Measurements from ENCODE around the gene CACNA1C. TPM values are rescaled to one million over a fixed set of nuclear protein-coding genes. Genes with fewer than 3 reads are reported as not detected.

The CACNA1C gene
- total RNA-seq, 1 donor from 2014 or later: 20.0 TPM

- no peak for DNase-seq (ENCODE audit: low spot score in 2 of 2)
- no peak for FAIRE-seq
These were observed 250.2 kb downstream of the CACNA1C start for GRCh38 chr12:2302711-2303580.

GRCh38 chr12:2304223-2304622 lies 251.4 kb downstream of the CACNA1C start:
- no peak for FAIRE-seq
- no peak for DNase-seq (ENCODE audit: low spot score in 2 of 2)

- DNase-seq (ENCODE audit: low spot score in 2 of 2): no peak
- FAIRE-seq: no peak
These were observed 253.2 kb downstream of the CACNA1C start for GRCh38 chr12:2306012-2306411.

- FAIRE-seq (no peak), DNase-seq (ENCODE audit: low spot score in 2 of 2) (no peak)
These were observed 253.9 kb downstream of the CACNA1C start for GRCh38 chr12:2306735-2307134.

GRCh38 chr12:2307550-2307949 lies 254.8 kb downstream of the CACNA1C start:
- FAIRE-seq (no peak), DNase-seq (ENCODE audit: low spot score in 2 of 2) (no peak)

- no peak for FAIRE-seq
These were observed 256.9 kb downstream of the CACNA1C start for GRCh38 chr12:2309647-2310046.

GRCh38 chr12:2311020-2311778 lies 258.4 kb downstream of the CACNA1C start:
- DNase-seq (ENCODE audit: low spot score in 2 of 2) (no peak), FAIRE-seq (no peak)

More at GRCh38 chr12:2309647-2310046, 256.9 kb downstream of the CACNA1C start:
- DNase-seq (ENCODE audit: low spot score in 2 of 2): no peak

- FAIRE-seq (no peak), DNase-seq (ENCODE audit: low spot score in 2 of 2) (no peak)
These were observed 259.4 kb downstream of the CACNA1C start for GRCh38 chr12:2312175-2312574.

- FAIRE-seq (no peak), DNase-seq (ENCODE audit: low spot score in 2 of 2) (no peak)
These were observed 260.0 kb downstream of the CACNA1C start for GRCh38 chr12:2312770-2313169.

- DNase-seq (ENCODE audit: low spot score in 2 of 2) (no peak), FAIRE-seq (no peak)
These were observed 261.7 kb downstream of the CACNA1C start for GRCh38 chr12:2314492-2314891.

- FAIRE-seq (no peak), DNase-seq (ENCODE audit: low spot score in 2 of 2) (no peak)
These were observed 265.0 kb downstream of the CACNA1C start for GRCh38 chr12:2317772-2318171.

- no peak for DNase-seq (ENCODE audit: low spot score in 2 of 2)
- no peak for FAIRE-seq
These were observed 265.5 kb downstream of the CACNA1C start for GRCh38 chr12:2318286-2318685.

- no peak for FAIRE-seq
- DNase-seq (ENCODE audit: low spot score in 2 of 2): no peak
These were observed 266.3 kb downstream of the CACNA1C start for GRCh38 chr12:2319136-2319535.

- DNase-seq (ENCODE audit: low spot score in 2 of 2) (no peak), FAIRE-seq (no peak)
These were observed 267.1 kb downstream of the CACNA1C start for GRCh38 chr12:2319737-2320506.

GRCh38 chr12:2320841-2321240 lies 268.1 kb downstream of the CACNA1C start:
- FAIRE-seq: no peak

GRCh38 chr12:2322554-2323120 lies 269.9 kb downstream of the CACNA1C start:
- DNase-seq (ENCODE audit: low spot score in 2 of 2) (no peak), FAIRE-seq (no peak)

More at GRCh38 chr12:2320841-2321240, 268.1 kb downstream of the CACNA1C start:
- no peak for DNase-seq (ENCODE audit: low spot score in 2 of 2)

- FAIRE-seq: no peak
These were observed 270.9 kb downstream of the CACNA1C start for GRCh38 chr12:2323532-2324255.

GRCh38 chr12:2324387-2324786 lies 271.6 kb downstream of the CACNA1C start:
- no peak for DNase-seq (ENCODE audit: low spot score in 2 of 2)

More at GRCh38 chr12:2323532-2324255, 270.9 kb downstream of the CACNA1C start:
- DNase-seq (ENCODE audit: low spot score in 2 of 2): no peak

GRCh38 chr12:2325519-2325918 lies 272.7 kb downstream of the CACNA1C start:
- FAIRE-seq (no peak), DNase-seq (ENCODE audit: low spot score in 2 of 2) (no peak)

More at GRCh38 chr12:2324387-2324786, 271.6 kb downstream of the CACNA1C start:
- no peak for FAIRE-seq

GRCh38 chr12:2326470-2326869 lies 273.7 kb downstream of the CACNA1C start:
- FAIRE-seq: no peak
- DNase-seq (ENCODE audit: low spot score in 2 of 2): no peak
